Heart right ventricle (tissue), 16 donors: ENCODE data around the gene RNF144A. TPM values are rescaled to one million over a fixed set of nuclear protein-coding genes. Genes with fewer than 3 reads are reported as not detected.

Source experiments
- ATAC-seq, 8 donors: fragments of 200-7000 bp; cut with Tn5 transposase; one replicate each; pipeline ENCODE4 v1.9.1; 2020; ENCODE audit warnings: mild to moderate bottlenecking in 8 of 8, moderate library complexity in 8 of 8, moderate number of reproducible peaks in 1 of 8
- DNase-seq, 2 donors: peaks; one replicate each; pipeline ENCODE4 v3.0.0-alpha.2; 2020
- H3K27ac ChIP-seq, 10 donors: fragments of 200-600 bp; sonication (generic) in 2 of 10; one replicate each; pipeline versions ENCODE4 v1.5.0 to v1.8.0; 2020 to 2022; ENCODE audit warnings: mild to moderate bottlenecking in 3 of 10
- H3K27me3 ChIP-seq, 7 donors: fragments of 200-600 bp; one replicate each; pipeline ENCODE4 v1.8.0; 2021 to 2022; ENCODE audit warnings: mild to moderate bottlenecking in 2 of 7
- H3K36me3 ChIP-seq, 9 donors: fragments of 200-600 bp; sonication (generic) in 1 of 9; one replicate each; pipeline versions ENCODE4 v1.5.0 to v1.8.0; 2020 to 2022; ENCODE audit warnings: mild to moderate bottlenecking in 2 of 9
- H3K4me1 ChIP-seq, 9 donors: fragments of 200-600 bp; sonication (generic) in 1 of 9; one replicate each; pipeline versions ENCODE4 v1.5.0 to v1.8.0; 2020 to 2022; ENCODE audit warnings: mild to moderate bottlenecking in 4 of 9
- H3K4me3 ChIP-seq, 10 donors: fragments of 200-600 bp; sonication (generic) in 2 of 10; one replicate each; pipeline versions ENCODE4 v1.5.0 to v1.8.0; 2020 to 2022; ENCODE audit warnings: mild to moderate bottlenecking in 7 of 10, moderate library complexity in 2 of 10
- H3K9me3 ChIP-seq, 11 donors: fragments of 200-600 bp in 10 of 11; sonication (generic) in 2 of 11; one replicate each; pipeline versions ENCODE4 v1.5.0 to v1.8.0; 2013 to 2022; ENCODE audit warnings: mild to moderate bottlenecking in 2 of 11, control low read depth in 1 of 11, moderate library complexity in 1 of 11
- CTCF ChIP-seq, 9 donors: fragments of 200-600 bp; sonication (generic) in 2 of 9; IDR thresholded peaks; one replicate each; pipeline versions ENCODE4 v1.5.0 to v1.8.0; 2021 to 2022; ENCODE audit warnings: antibody characterized with exemption in 9 of 9, mild to moderate bottlenecking in 5 of 9, moderate library complexity in 1 of 9
- WGBS, 2 donors: extraction: QIAGEN DNeasy Blood & Tissue Kit; methylation state at CpG; one replicate each; pipeline ENCODE4 v1.1.7; 2013; ENCODE audit warnings: inconsistent platforms in 1 of 2; 5-methylcytosine and 5-hydroxymethylcytosine counted together
- intact Hi-C, 10 donors: fragments of 100-400 bp; cut with DNase I; formaldehyde crosslinking; loops; one replicate each; pipeline versions ENCODE4 v1.11.1 to v1.14.2; 2022
- polyA plus RNA-seq, 2 donors: library from polyadenylated mRNA; stranded (reverse); fragments of 200-250 nt; gene quantifications; one replicate each; pipeline ENCODE4 v1.2.3, GENCODE V29; 2013
- total RNA-seq, 10 donors: library from RNA; stranded (reverse); fragmentation: NEBNext Ultra II Directional in 3 of 10; extraction: Animal tissue kit (Norgen Biotek cat#: 25700) in 3 of 10; gene quantifications; one replicate each; pipeline versions ENCODE4 v1.2.1 to v1.2.4, GENCODE V29; 2021 to 2023
- donor health status: Arrhythmogenic right ventricular cardiomyopathy.
- donor health status: ischemic (EF 13 %, LVEDD 7.1; RV severe dilation, severe dysfunction).
- donor health status: healthy with polysubstance abuse.
- donor health status: DM: no; HTN: yes; CAD: no.
- donor health status: DM: no; HTN: no; CAD: no.
- donor health status: ischemic (EF 25% LVEDD 6.9; RV normal size, moderate dysfunction).
- donor health status: ischemic (EF 25% LVEDD 5.7; RV mildly dilated, moderate dysfunction).
- donor health status: healthy.
- donor health status: DM: yes; HTN: yes; CAD: no.
- donor health status: Ischemic cardiomyopathy.
- donor health status: ischemic (EF 35%, LVEDD 5.7; RV mildly dilated, moderate dysfunction).
- donor health status: nonischemic (EF 11% LVEDD 7.7; RV severe dilation, severe dysfunction).
- donor health status: DM: yes; HTN: yes; CAD: no.
- donor health status: PGD.
- donor health status: ischemic (EF 29% LVEDD 5.4; RV normal size, mild dysfunction).
- donor health status: nonischemic (EF 23%, LVEDD 6.1; RV moderate dilation, normal function).

The RNF144A gene
- total and polyA plus RNA-seq, 12 donors: 3.6 to 19.7 (median 11.6) TPM

- no peaks in the 10 kb centered on the region for H3K36me3 ChIP-seq
- no peaks in the 10 kb centered on the region for H3K9me3 ChIP-seq
- intact Hi-C loops: loop anchor here (5.0 kb wide), 6 partner anchors 92 to 132 kb away; no protein-coding TSS in a partner anchor
- DNase-seq (no peak), ATAC-seq (no peak)
- WGBS, 2 donors: 92 to 97% methylated on average over 3 of the region's 3 CpGs
- no peaks in the 10 kb centered on the region for H3K27me3 ChIP-seq
- H3K27ac ChIP-seq: no peak overlapping the region
- no peak overlapping the region for H3K4me3 ChIP-seq
- no peak for TF ChIP-seq CTCF (IDR thresholded peaks at IDR 0.05)
- peaks cover 0 to 26% (median 16%) of the 10 kb centered on the region in 9 donors for H3K4me1 ChIP-seq
Observed at GRCh38 chr2:6914828-6915227, 2.4 kb upstream of the RNF144A start.

- intact Hi-C loops: loop anchor here (5.0 kb wide), 6 partner anchors 92 to 132 kb away; no protein-coding TSS in a partner anchor
- Histone ChIP-seq H3K4me1 (peaks cover 0 to 30% (median 21%) of the 10 kb centered on the region in 9 donors), H3K36me3 (no peaks in the 10 kb centered on the region), H3K27ac (no peak overlapping the region), H3K4me3 (no peak overlapping the region), H3K9me3 (no peaks in the 10 kb centered on the region), H3K27me3 (no peaks in the 10 kb centered on the region)
- ATAC-seq (no peak), DNase-seq (no peak)
- WGBS, 2 donors: 88 to 94% methylated on average over 2 of the region's 2 CpGs
- no peak for TF ChIP-seq CTCF (IDR thresholded peaks at IDR 0.05)
Observed at GRCh38 chr2:6915399-6915798, 1.8 kb upstream of the RNF144A start.

- intact Hi-C loops: loop anchor here (2.0 to 5.0 kb wide), 7 partner anchors 91 to 131 kb away; no protein-coding TSS in a partner anchor
- no peak overlapping the region for H3K27ac ChIP-seq
- TF ChIP-seq CTCF (IDR thresholded peaks at IDR 0.05): no peak
- WGBS, 2 donors: 96 to 98% methylated on average over 3 of the region's 3 CpGs
- no peak overlapping the region for H3K4me3 ChIP-seq
- peaks cover 3 to 38% (median 30%) of the 10 kb centered on the region in 9 donors for H3K4me1 ChIP-seq
- no peak for ATAC-seq
- H3K36me3 ChIP-seq: no peaks in the 10 kb centered on the region
- DNase-seq: no peak
- no peaks in the 10 kb centered on the region for H3K9me3 ChIP-seq
- no peaks in the 10 kb centered on the region for H3K27me3 ChIP-seq
Observed at GRCh38 chr2:6916224-6916623, 988 bp upstream of the RNF144A start.

GRCh38 chr2:6916736-6917070 lies 509 bp upstream of the RNF144A start:
- Histone ChIP-seq H3K4me1 (peaks cover 4 to 43% (median 34%) of the 10 kb centered on the region in 9 donors), H3K4me3 (peak overlapping the region in 7 of 10 donors; percentile 2 to 95 (median 78)), H3K27me3 (no peaks in the 10 kb centered on the region), H3K9me3 (no peaks in the 10 kb centered on the region), H3K36me3 (no peaks in the 10 kb centered on the region), H3K27ac (peak overlapping the region in 2 of 10 donors; percentile 40 to 86)
- intact Hi-C loops: loop anchor here (1.0 to 5.0 kb wide), 8 partner anchors 91 to 131 kb away; no protein-coding TSS in a partner anchor
- ATAC-seq (no peak), DNase-seq (no peak)
- WGBS, 2 donors: 57 to 58% methylated on average over 8 of the region's 8 CpGs
- TF ChIP-seq CTCF (IDR thresholded peaks at IDR 0.05): no peak
